Motor neuron (in vitro differentiated cells): Measurements from ENCODE around the gene KCNJ4. TPM values are rescaled to one million over a fixed set of nuclear protein-coding genes. Genes with fewer than 3 reads are reported as not detected.

Experiments
- ATAC-seq, 8 experiments: fragments of 200-7000 bp; cut with Tn5 transposase; replicated peaks in 6 of 8; 2 replicates each; pipeline ENCODE4 v1.8.0; 2021; ENCODE audit warnings: mild to moderate bottlenecking in 8 of 8, moderate library complexity in 8 of 8
- H3K27ac ChIP-seq, 2 donors: fragments of 250-450 bp; sonication (Bioruptor Pico); 2 replicates each; pipeline ENCODE4 v1.9.0; 2021; ENCODE audit warnings: antibody characterized with exemption in 2 of 2, mild to moderate bottlenecking in 2 of 2, moderate library complexity in 1 of 2
- H3K4me1 ChIP-seq, 2 donors: fragments of 250-450 bp; sonication (Bioruptor Pico); replicated peaks in 1 of 2; 2 replicates each; pipeline ENCODE4 v1.6.1; 2021; ENCODE audit warnings: antibody characterized with exemption in 2 of 2, mild to moderate bottlenecking in 2 of 2, moderate library complexity in 1 of 2
- H3K4me3 ChIP-seq, 5 donors: fragments of 250-450 bp; sonication (Bioruptor Pico); 2 replicates each; pipeline ENCODE4 v1.9.0; 2021; ENCODE audit warnings: antibody characterized with exemption in 5 of 5, mild to moderate bottlenecking in 5 of 5, moderate library complexity in 4 of 5
- WGBS, 10 experiments: fragments of 450-650 bp; shearing (Covaris generic); methylation state at CpG; one replicate each; pipeline ENCODE4 v1.0.0; 2022; 5-methylcytosine and 5-hydroxymethylcytosine counted together
- in situ Hi-C, 9 experiments: fragments of 400-800 bp; cut with MboI; loops; one replicate each; pipeline ENCODE4 v1.15.0; 2021; ENCODE audit warnings: low sequenced_read_pairs in 9 of 9, low pct_unique_long_range_greater_than_20kb in 2 of 9; ENCODE audit not compliant: unreplicated experiment in 9 of 9
- total RNA-seq, 8 experiments: library from RNA; unstranded; fragments of 300-600 nt; gene quantifications; 2 replicates each; pipeline versions ENCODE4 v1.2.3 to v1.2.4, GENCODE V29; 2022

The KCNJ4 gene
- total RNA-seq, 8 experiments from 2014 or later, result 0.20 to 6.0 (median 3.3) TPM; not detected in 1

GRCh38 chr22:38444783-38445182 is 10.2 kb downstream of the KCNJ4 start:
- Histone ChIP-seq H3K27ac (no peak overlapping the region), H3K4me3 (no peak overlapping the region), H3K4me1 (peaks cover 3 to 21% of the 10 kb centered on the region in 2 donors)
- 84 to 100% (median 89%) methylated on average over 1 to 8 of the region's 10 CpGs; no CpG with 5 or more reads in 4 of the 10 experiments for WGBS, 10 experiments
- ATAC-seq, result no peak
- in situ Hi-C loops, result no loop called here

GRCh38 chr22:38443628-38444521 is 11.1 kb downstream of the KCNJ4 start:
- H3K4me3 ChIP-seq, result no peak overlapping the region
- ATAC-seq, result peak in 2 of 8 experiments; percentile 22 to 24
- no peak overlapping the region for H3K27ac ChIP-seq
- 37 to 97% (median 60%) methylated on average over 1 to 8 of the region's 21 CpGs; no CpG with 5 or more reads in 3 of the 10 experiments for WGBS, 10 experiments
- peaks cover 0 to 15% of the 10 kb centered on the region in 2 donors for H3K4me1 ChIP-seq
- in situ Hi-C loops, result no loop called here

GRCh38 chr22:38442967-38443627 is 11.9 kb downstream of the KCNJ4 start:
- in situ Hi-C loops, result no loop called here
- ATAC-seq, result peak in 5 of 8 experiments; percentile 36 to 78 (median 54)
- H3K4me1 ChIP-seq, result peaks cover 0 to 15% of the 10 kb centered on the region in 2 donors
- WGBS, 10 experiments, result 20 to 100% (median 36%) methylated on average over 1 to 5 of the region's 13 CpGs; no CpG with 5 or more reads in 4 of the 10 experiments
- H3K27ac ChIP-seq, result no peak overlapping the region
- no peak overlapping the region for H3K4me3 ChIP-seq

- no peak overlapping the region for H3K27ac ChIP-seq
- no peak overlapping the region for H3K4me3 ChIP-seq
- in situ Hi-C loops, result no loop called here
- WGBS, 10 experiments, result 54 to 100% (median 75%) methylated on average over 2 to 8 of the region's 16 CpGs; no CpG with 5 or more reads in 3 of the 10 experiments
- peaks cover 0 to 15% of the 10 kb centered on the region in 2 donors for H3K4me1 ChIP-seq
- ATAC-seq, result peak in 1 of 8 experiments; percentile 2
Measured at GRCh38 chr22:38441620-38442287, 13.2 kb downstream of the KCNJ4 start.

GRCh38 chr22:38440747-38441350 is 14.2 kb downstream of the KCNJ4 start:
- Histone ChIP-seq H3K4me3 (no peak overlapping the region), H3K4me1 (peaks cover 4 to 18% of the 10 kb centered on the region in 2 donors), H3K27ac (no peak overlapping the region)
- in situ Hi-C loops, result no loop called here
- ATAC-seq, result peak in 3 of 8 experiments; percentile 10 to 18 (median 13)
- 0 to 100% (median 89%) methylated on average over 1 to 8 of the region's 14 CpGs; no CpG with 5 or more reads in 1 of the 10 experiments for WGBS, 10 experiments

GRCh38 chr22:38437416-38437815 is 17.6 kb downstream of the KCNJ4 start:
- in situ Hi-C loops, result no loop called here
- H3K27ac ChIP-seq, result no peak overlapping the region
- no peak for ATAC-seq
- 98 to 100% (median 100%) methylated on average over 1 to 7 of the region's 9 CpGs; no CpG with 5 or more reads in 6 of the 10 experiments for WGBS, 10 experiments
- no peak overlapping the region for H3K4me3 ChIP-seq
- H3K4me1 ChIP-seq, result peaks cover 6 to 10% of the 10 kb centered on the region in 2 donors

GRCh38 chr22:38436629-38437395 is 18.2 kb downstream of the KCNJ4 start:
- WGBS, 10 experiments, result 70 to 94% (median 83%) methylated on average over 1 to 10 of the region's 15 CpGs; no CpG with 5 or more reads in 3 of the 10 experiments
- Histone ChIP-seq H3K4me3 (no peak overlapping the region), H3K27ac (no peak overlapping the region), H3K4me1 (peaks cover 6 to 16% of the 10 kb centered on the region in 2 donors)
- no peak for ATAC-seq
- in situ Hi-C loops, result no loop called here

GRCh38 chr22:38435965-38436364 is 19.0 kb downstream of the KCNJ4 start:
- Histone ChIP-seq H3K4me3 (no peak overlapping the region), H3K27ac (no peak overlapping the region), H3K4me1 (peaks cover 6 to 24% of the 10 kb centered on the region in 2 donors)
- in situ Hi-C loops, result no loop called here
- peak in 4 of 8 experiments; percentile 35 to 50 (median 46) for ATAC-seq
- WGBS, 10 experiments, result 10 to 83% (median 35%) methylated on average over 1 to 2 of the region's 4 CpGs; no CpG with 5 or more reads in 6 of the 10 experiments

GRCh38 chr22:38435010-38435409 is 20.0 kb downstream of the KCNJ4 start:
- ATAC-seq, result no peak
- Histone ChIP-seq H3K4me3 (no peak overlapping the region), H3K4me1 (peaks cover 6 to 32% of the 10 kb centered on the region in 2 donors), H3K27ac (no peak overlapping the region)
- WGBS, 10 experiments, result 40 to 93% (median 70%) methylated on average over 1 to 3 of the region's 4 CpGs; no CpG with 5 or more reads in 6 of the 10 experiments
- in situ Hi-C loops, result no loop called here

GRCh38 chr22:38433871-38434270 is 21.1 kb downstream of the KCNJ4 start:
- no peak overlapping the region for H3K27ac ChIP-seq
- in situ Hi-C loops, result no loop called here
- no peak overlapping the region for H3K4me3 ChIP-seq
- no peak for ATAC-seq
- peaks cover 13 to 40% of the 10 kb centered on the region in 2 donors for H3K4me1 ChIP-seq
- 49 to 95% (median 60%) methylated on average over 1 to 6 of the region's 8 CpGs; no CpG with 5 or more reads in 4 of the 10 experiments for WGBS, 10 experiments

- H3K4me3 ChIP-seq, result no peak overlapping the region
- in situ Hi-C loops, result no loop called here
- WGBS, 10 experiments, result 80 to 100% (median 83%) methylated on average over 1 of the region's 1 CpG; no CpG with 5 or more reads in 6 of the 10 experiments
- ATAC-seq, result no peak
- H3K4me1 ChIP-seq, result peaks cover 13 to 40% of the 10 kb centered on the region in 2 donors
- no peak overlapping the region for H3K27ac ChIP-seq
Measured at GRCh38 chr22:38432264-38432663, 22.7 kb downstream of the KCNJ4 start.
